K562 (cell line): ENCODE data around the gene SIRT2. TPM values are rescaled to one million over a fixed set of nuclear protein-coding genes. Genes with fewer than 3 reads are reported as not detected.

Experiments
- ATAC-seq: fragments of 200-7000 bp; cut with Tn5 transposase; 3 replicates; pipeline ENCODE4 v1.9.1; 2020; ENCODE audit warnings: moderate library complexity
- BruUV-seq: library from RNA; stranded (reverse); fragments of 400-500 nt; replicated peaks from 2 replicates; lab custom pipeline; 2021; lab: Mats Ljungman, UMichigan
- CTCF ChIA-PET: fragments of 300-600 bp; formaldehyde crosslinking; extraction: SDS; loops from one replicate; lab custom pipeline; 2021; ENCODE audit warnings: low intra/inter-chr PET ratio; lab: Yijun Ruan, JAX
- POLR2A ChIA-PET: fragments of 300-600, 350-650 bp; sonication (Branson Sonifier 250); formaldehyde crosslinking; extraction: SDS; loops from one replicate; lab custom pipeline; 2021; ENCODE audit warnings: antibody characterized with exemption, inconsistent platforms; lab: Yijun Ruan, JAX
- DNase-seq, 4 experiments: peaks; one replicate each; pipeline versions ENCODE4 v3.0.0 to v3.0.0-alpha.2; 2011 to 2018; ENCODE audit warnings: low spot score in 3 of 4, mixed read lengths in 3 of 4; ENCODE audit errors: extremely low read depth in 1 of 4
- FAIRE-seq: peaks from 2 replicates; lab custom pipeline; 2011; peaks lifted over from hg19 to GRCh38; lab: Jason Lieb, UNC
- H2AFZ ChIP-seq: 2 replicates; pipeline ENCODE4 v1.6.0; 2011; ENCODE audit warnings: low read depth, low read length, control low read depth, inconsistent platforms
- H3K27ac ChIP-seq: fragments of 200-600 bp; 3 replicates; pipeline ENCODE4 v1.8.0; 2011; ENCODE audit warnings: low read depth, mild to moderate bottlenecking, control low read depth, inconsistent platforms, low read length, moderate library complexity, mixed read lengths; ENCODE audit errors: extremely low read depth
- H3K27me3 ChIP-seq, 2 experiments: fragments of 300-600 bp in 1 of 2; 2 replicates in 1 of 2; 3 replicates in 1 of 2; pipeline versions ENCODE4 v1.6.0 to v1.8.0; 2011; ENCODE audit warnings: inconsistent platforms in 2 of 2, low read length in 2 of 2, mild to moderate bottlenecking in 1 of 2, mixed read lengths in 1 of 2, moderate library complexity in 1 of 2; ENCODE audit not compliant: control insufficient read depth in 2 of 2, insufficient read depth in 2 of 2
- H3K36me3 ChIP-seq: fragments of 300-600 bp; 3 replicates; pipeline ENCODE4 v1.8.0; 2011; ENCODE audit warnings: mild to moderate bottlenecking, low read length, inconsistent platforms; ENCODE audit not compliant: control insufficient read depth, insufficient read depth
- H3K4me1 ChIP-seq, 2 experiments: fragments of 200-600 bp in 1 of 2; replicated peaks in 1 of 2; 2 replicates in 1 of 2; 3 replicates in 1 of 2; pipeline versions ENCODE4 v1.5.1 to v1.8.0; 2011; ENCODE audit warnings: inconsistent platforms in 2 of 2, low read length in 2 of 2, mild to moderate bottlenecking in 1 of 2, mixed read lengths in 1 of 2, moderate library complexity in 1 of 2; ENCODE audit not compliant: control insufficient read depth in 2 of 2, insufficient read depth in 2 of 2
- H3K4me2 ChIP-seq: 2 replicates; pipeline ENCODE4 v1.6.1; 2011; ENCODE audit warnings: low read length, control low read depth, inconsistent platforms, mixed read lengths; ENCODE audit not compliant: insufficient read depth
- H3K4me3 ChIP-seq: fragments of 200-600 bp; sonication (generic), shearing (Covaris generic); 2 replicates; pipeline ENCODE4 v1.5.1; 2016; ENCODE audit warnings: control low read depth, inconsistent platforms
- H3K79me2 ChIP-seq: fragments of 200-600 bp; 3 replicates; pipeline ENCODE4 v1.8.0; 2011; ENCODE audit warnings: low read length, inconsistent platforms; ENCODE audit not compliant: control insufficient read depth, insufficient read depth
- H3K9ac ChIP-seq, 2 experiments: 2 replicates each; pipeline versions ENCODE4 v1.6.0 to v1.6.1; 2011; ENCODE audit warnings: low read depth in 2 of 2, low read length in 2 of 2, control low read depth in 1 of 2, inconsistent platforms in 1 of 2, mild to moderate bottlenecking in 1 of 2, mixed read lengths in 1 of 2; ENCODE audit not compliant: insufficient read depth in 1 of 2
- H3K9me1 ChIP-seq: one replicate; pipeline ENCODE4 v1.6.0; 2011; ENCODE audit warnings: inconsistent platforms, mild to moderate bottlenecking, low read length, moderate library complexity; ENCODE audit not compliant: control insufficient read depth, insufficient read depth
- H3K9me3 ChIP-seq: replicated peaks from 2 replicates; pipeline ENCODE4 v1.5.1; 2011; ENCODE audit warnings: low read depth, low read length, inconsistent platforms; ENCODE audit not compliant: control insufficient read depth, insufficient read depth
- H4K20me1 ChIP-seq: replicated peaks from 2 replicates; pipeline ENCODE4 v1.6.1; 2011; ENCODE audit warnings: low read length, inconsistent platforms, mixed read lengths; ENCODE audit not compliant: control insufficient read depth, insufficient read depth
- BCL6 ChIP-seq: fragments of 250-450 bp; sonication (Bioruptor Pico); IDR thresholded peaks from 2 replicates; pipeline ENCODE4 v1.4.0; 2020
- CBFB ChIP-seq: sonication (generic); formaldehyde crosslinking; IDR thresholded peaks from 2 replicates; pipeline ENCODE4 v1.4.0; 2020; ENCODE audit warnings: mild to moderate bottlenecking, missing genetic modification reagents
- KAT2B ChIP-seq: IDR thresholded peaks from one replicate; pipeline ENCODE4 v1.6.1; 2012; ENCODE audit warnings: low read depth, mild to moderate bottlenecking, control low read depth, inconsistent platforms, low read length, moderate library complexity
- MCM5 ChIP-seq: fragments of 450-650 bp; IDR thresholded peaks from 2 replicates; pipeline ENCODE4 v1.6.1; 2016; ENCODE audit warnings: low read depth
- PTRF ChIP-seq: fragments of 450-650 bp; IDR thresholded peaks from 2 replicates; pipeline ENCODE4 v1.6.1; 2016; ENCODE audit warnings: mild to moderate bottlenecking, missing genetic modification characterization, missing compliant biosample characterization
- RNF219 ChIP-seq: fragments of 250-450 bp; sonication (Bioruptor Pico); IDR thresholded peaks from 2 replicates; pipeline ENCODE4 v1.5.0; 2022; ENCODE audit warnings: mild to moderate bottlenecking
- ZNF174 ChIP-seq: fragments of 250-450 bp; sonication (Bioruptor Pico); IDR thresholded peaks from 2 replicates; pipeline ENCODE4 v1.4.0; 2020; ENCODE audit warnings: mild to moderate bottlenecking
- WGBS: fragments of 100-300 bp; shearing (Covaris generic); methylation state at CpG from one replicate; pipeline ENCODE4 v1.1.6; 2016; ENCODE audit warnings: low coverage, mixed read lengths; ENCODE audit not compliant: insufficient coverage; ENCODE audit errors: missing lambda C conversion rate; 5-methylcytosine and 5-hydroxymethylcytosine counted together
- in situ Hi-C: fragments of 300-500 bp; cut with MboI; formaldehyde crosslinking; loops from 4 replicates; pipeline ENCODE4 v1.15.0; 2018; ENCODE audit warnings: inconsistent platforms, mixed read lengths
- intact Hi-C: fragments of 100-400 bp; cut with micrococcal nuclease; formaldehyde crosslinking; loops from 2 replicates; pipeline ENCODE4 v1.14.2; 2022
- polyA plus RNA-seq, 8 experiments: library from polyadenylated mRNA; depleted of rRNA in 4 of 8; stranded (reverse) in 5 of 8; unstranded in 3 of 8; fragments of >200 nt; fragmentation: Nextera tagmentation in 2 of 8; fragmentation: Illumina TruSeq in 1 of 8; extraction: Ambion mirVana in 2 of 8; extraction: Trizol in 1 of 8; gene quantifications; 2 replicates each; pipeline versions ENCODE4 v1.2.1 to v1.2.3, GENCODE V29; 2011 to 2014; ENCODE audit warnings: inconsistent platforms in 1 of 8, missing spikeins in 1 of 8
- total RNA-seq, 7 experiments: library from RNA; depleted of rRNA in 6 of 7; stranded (reverse); fragments of >200 nt in 6 of 7; fragmentation: Illumina TruSeq in 2 of 7; extraction: Trizol in 2 of 7; gene quantifications; 2 replicates each; pipeline versions ENCODE4 v1.2.1 to v1.2.3, GENCODE V29; 2011 to 2021; ENCODE audit warnings: low replicate concordance in 1 of 7

SIRT2 gene
- total and polyA plus RNA-seq, 9 of the 15 experiments (the other 6 are each of a cell fraction or from before 2014, with no cell fraction given), result 2.3 to 35.2 (median 22.9) TPM

- no peaks in the 10 kb centered on the region for H3K36me3 ChIP-seq
- no peaks in the 10 kb centered on the region for H3K9me1 ChIP-seq
- H2AFZ ChIP-seq, result no peak overlapping the region
- intact Hi-C loops (no loop called here), in situ Hi-C loops (no loop called here)
- no peak overlapping the region for H3K4me2 ChIP-seq
- H4K20me1 ChIP-seq, result no peaks in the 10 kb centered on the region
- DNase-seq (no peak), ATAC-seq (no peak), FAIRE-seq (no peak)
- no peak overlapping the region for H3K9ac ChIP-seq
- H3K27ac ChIP-seq, result no peak overlapping the region
- H3K27me3 ChIP-seq, result no peaks in the 10 kb centered on the region
- WGBS, result 82% methylated on average over 19 of the region's 19 CpGs
- no peaks in the 10 kb centered on the region for H3K79me2 ChIP-seq
- ChIA-PET POLR2A (no interaction called here), CTCF (no interaction called here)
- no peak overlapping the region for H3K4me3 ChIP-seq
- BruUV-seq, result no TSS peak
- no peaks in the 10 kb centered on the region for H3K9me3 ChIP-seq
- TF ChIP-seq PTRF (tag), result no peak
- no peak for TF ChIP-seq BCL6 (CRISPR knock-in tag)
- no peak for TF ChIP-seq CBFB
- no peak for TF ChIP-seq ZNF174 (CRISPR knock-in tag)
- TF ChIP-seq RNF219 (CRISPR knock-in tag), result no peak
- TF ChIP-seq MCM5, result no peak
- no peak for TF ChIP-seq KAT2B
- H3K4me1 ChIP-seq, result peaks cover 0 to 27% of the 10 kb centered on the region in 2 experiments; a peak in 2 of 5 replicates
Observed at GRCh38 chr19:38870612-38871011, 28.8 kb downstream of the SIRT2 start.
